Neural cell (in vitro differentiated cells): Measurements from ENCODE around the gene TXNDC17.

Source experiments
- CTCF ChIP-seq: fragments of 450-650 bp; IDR thresholded peaks from 2 replicates; pipeline ENCODE4 v1.5.1; 2014; ENCODE audit warnings: antibody characterized with exemption, mild to moderate bottlenecking, moderate library complexity; ENCODE audit not compliant: poor library complexity, severe bottlenecking
- MXI1 ChIP-seq: fragments of 450-650 bp; conservative IDR thresholded peaks from 2 replicates; pipeline ENCODE4 v1.6.1; 2014; ENCODE audit warnings: antibody characterized with exemption, mild to moderate bottlenecking; ENCODE audit not compliant: poor library complexity, severe bottlenecking
- RAD21 ChIP-seq: fragments of 450-650 bp; conservative IDR thresholded peaks from 2 replicates; pipeline ENCODE4 v1.6.1; 2014; ENCODE audit warnings: antibody characterized with exemption, mild to moderate bottlenecking, moderate library complexity
- REST ChIP-seq: IDR thresholded peaks from 2 replicates; pipeline ENCODE4 v1.6.1; 2012; ENCODE audit warnings: borderline replicate concordance

- no peak for TF ChIP-seq CTCF
- no peak for TF ChIP-seq MXI1
- no peak for TF ChIP-seq RAD21
- TF ChIP-seq REST = no peak
These were observed 43.1 kb upstream of the TXNDC17 start for GRCh38 chr17:6597727-6598126.
